ENCODE data around the gene THBS2.

The THBS2 gene

GRCh38 chr6:169171951-169172350, 81.7 kb downstream of the THBS2 start:
- TF ChIP-seq POLR2AphosphoS5 (IDR thresholded peaks at IDR 0.05; ENCODE audit: low read depth, low read length) (no peak), SIN3A (IDR thresholded peaks at IDR 0.05; ENCODE audit: borderline replicate concordance, insufficient read depth, low read length) (no peak), FOXP2 (optimal IDR thresholded peaks at IDR 0.05; ENCODE audit: borderline replicate concordance, extremely low read depth, extremely low read length, insufficient read depth) (no peak), REST (IDR thresholded peaks at IDR 0.05; ENCODE audit: insufficient read depth in 1 of 2, low read depth in 2 of 2, low read length in 2 of 2) (no peak), TAF1 (IDR thresholded peaks at IDR 0.05; ENCODE audit: borderline replicate concordance, insufficient read depth, low read length) (no peak)

- TF ChIP-seq REST (IDR thresholded peaks at IDR 0.05; ENCODE audit: insufficient read depth in 1 of 2, low read depth in 2 of 2, low read length in 2 of 2) (no peak), POLR2AphosphoS5 (IDR thresholded peaks at IDR 0.05; ENCODE audit: low read depth, low read length) (no peak), FOXP2 (optimal IDR thresholded peaks at IDR 0.05; ENCODE audit: borderline replicate concordance, extremely low read depth, extremely low read length, insufficient read depth) (no peak), TAF1 (IDR thresholded peaks at IDR 0.05; ENCODE audit: borderline replicate concordance, insufficient read depth, low read length) (no peak), SIN3A (IDR thresholded peaks at IDR 0.05; ENCODE audit: borderline replicate concordance, insufficient read depth, low read length) (no peak)
Measured at GRCh38 chr6:169171016-169171415, 82.6 kb downstream of the THBS2 start.

- TF ChIP-seq TAF1 (IDR thresholded peaks at IDR 0.05; ENCODE audit: borderline replicate concordance, insufficient read depth, low read length) (no peak), SIN3A (IDR thresholded peaks at IDR 0.05; ENCODE audit: borderline replicate concordance, insufficient read depth, low read length) (no peak), FOXP2 (optimal IDR thresholded peaks at IDR 0.05; ENCODE audit: borderline replicate concordance, extremely low read depth, extremely low read length, insufficient read depth) (no peak), REST (IDR thresholded peaks at IDR 0.05; ENCODE audit: insufficient read depth in 1 of 2, low read depth in 2 of 2, low read length in 2 of 2) (no peak), POLR2AphosphoS5 (IDR thresholded peaks at IDR 0.05; ENCODE audit: low read depth, low read length) (no peak)
Measured at GRCh38 chr6:169170583-169170955, 83.1 kb downstream of the THBS2 start.

- TF ChIP-seq TAF1 (IDR thresholded peaks at IDR 0.05; ENCODE audit: borderline replicate concordance, insufficient read depth, low read length) (no peak), FOXP2 (optimal IDR thresholded peaks at IDR 0.05; ENCODE audit: borderline replicate concordance, extremely low read depth, extremely low read length, insufficient read depth) (no peak), REST (IDR thresholded peaks at IDR 0.05; ENCODE audit: insufficient read depth in 1 of 2, low read depth in 2 of 2, low read length in 2 of 2) (no peak), POLR2AphosphoS5 (IDR thresholded peaks at IDR 0.05; ENCODE audit: low read depth, low read length) (no peak), SIN3A (IDR thresholded peaks at IDR 0.05; ENCODE audit: borderline replicate concordance, insufficient read depth, low read length) (no peak)
Measured at GRCh38 chr6:169169941-169170582, 83.6 kb downstream of the THBS2 start.
